Tibial nerve (tissue), 4 donors: ENCODE data around the gene SIX5. TPM values are rescaled to one million over a fixed set of nuclear protein-coding genes. Genes with fewer than 3 reads are reported as not detected.

Source experiments
- DNase-seq, 2 donors: peaks; one replicate each; pipeline ENCODE4 v3.0.0-alpha.2; 2019; ENCODE audit warnings: low spot score in 2 of 2
- H3K27ac ChIP-seq, 4 donors: fragments of 200-600 bp; sonication (generic) in 3 of 4; one replicate each; pipeline ENCODE4 v1.5.1; 2017 to 2019; ENCODE audit warnings: mild to moderate bottlenecking in 1 of 4
- H3K27me3 ChIP-seq, 2 donors: fragments of 200-600 bp; sonication (generic) in 1 of 2; one replicate each; pipeline versions ENCODE4 v1.5.1 to v1.6.0; 2017 to 2019
- H3K36me3 ChIP-seq, 3 donors: fragments of 200-600 bp; sonication (generic); one replicate each; pipeline ENCODE4 v1.5.1; 2018 to 2019
- H3K4me1 ChIP-seq, 4 donors: fragments of 200-600 bp; sonication (generic) in 3 of 4; one replicate each; pipeline ENCODE4 v1.5.1; 2017 to 2019
- H3K4me3 ChIP-seq, 4 donors: fragments of 200-600 bp; sonication (generic) in 3 of 4; one replicate each; pipeline ENCODE4 v1.5.1; 2017 to 2019; ENCODE audit warnings: mild to moderate bottlenecking in 1 of 4, moderate library complexity in 1 of 4
- H3K9me3 ChIP-seq, 4 donors: fragments of 200-600 bp; sonication (generic) in 3 of 4; one replicate each; pipeline ENCODE4 v1.5.1; 2017 to 2019
- CTCF ChIP-seq, 5 experiments: fragments of 200-600 bp in 3 of 5; fragments of 450-650 bp in 2 of 5; sonication (generic) in 3 of 5; IDR thresholded peaks; one replicate each; pipeline ENCODE4 v1.5.1; 2016 to 2019; ENCODE audit warnings: antibody characterized with exemption in 5 of 5, mild to moderate bottlenecking in 3 of 5, moderate library complexity in 2 of 5
- EP300 ChIP-seq, 2 donors: sonication (generic); formaldehyde crosslinking; IDR thresholded peaks; one replicate each; pipeline ENCODE4 v1.6.1; 2017; ENCODE audit warnings: antibody characterized with exemption in 2 of 2, mild to moderate bottlenecking in 1 of 2
- POLR2A ChIP-seq, 2 donors: fragments of 450-650 bp; IDR thresholded peaks; one replicate each; pipeline ENCODE4 v1.6.1; 2017; ENCODE audit warnings: antibody characterized with exemption in 2 of 2, mild to moderate bottlenecking in 2 of 2, moderate library complexity in 2 of 2
- WGBS, 2 donors: methylation state at CpG; one replicate each; pipeline ENCODE4 v1.1.5; 2018; 5-methylcytosine and 5-hydroxymethylcytosine counted together
- total RNA-seq, 4 donors: library from RNA; depleted of rRNA; stranded (reverse); fragments of >200 nt; gene quantifications; one replicate each; pipeline ENCODE4 v1.1.0, GENCODE V29; 2016

Gene SIX5
- total RNA-seq, 4 donors from 2014 or later, result 21.0 to 31.0 (median 22.9) TPM

DNA sequence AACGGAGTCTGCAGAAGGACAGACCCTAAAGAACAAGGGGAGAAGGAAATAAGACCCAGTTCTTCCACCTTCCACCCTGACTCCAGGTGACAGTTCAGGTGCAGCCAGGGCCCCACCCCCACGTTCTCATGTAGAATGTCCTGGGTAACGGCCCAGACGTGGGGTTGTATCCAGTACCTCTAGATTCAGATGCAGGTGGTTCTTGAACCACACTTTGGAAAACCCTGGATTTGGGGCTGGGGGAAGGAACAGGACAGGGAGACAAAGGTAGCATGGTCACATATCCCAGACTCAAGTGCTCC, 11.0 kb upstream of the SIX5 start:
- H3K27ac ChIP-seq, result peak overlapping the region in 2 of 4 donors; percentile 89 to 97
- DNase-seq, result no peak

GRCh38 chr19:45779231-45780145, 10.4 kb upstream of the SIX5 start:
- Histone ChIP-seq H3K9me3 (no peaks in the 10 kb centered on the region), H3K4me1 (peaks cover 0 to 65% (median 40%) of the 10 kb centered on the region in 4 donors), H3K27me3 (no peaks in the 10 kb centered on the region), H3K36me3 (peaks cover 0 to 32% (median 0%) of the 10 kb centered on the region in 3 donors), H3K27ac (peak overlapping the region in 2 of 4 donors; percentile 22 to 89), H3K4me3 (peak overlapping the region in 2 of 4 donors; percentile 19 to 37)
- TF ChIP-seq CTCF (IDR thresholded peaks at IDR 0.05), result peak; percentile 47 to 72 (median 56)
- no peak for TF ChIP-seq POLR2A (IDR thresholded peaks at IDR 0.05)
- DNase-seq, result peak; percentile 88 to 90
- WGBS, 2 donors, result 26 to 31% methylated on average over 46 of the region's 48 CpGs

More for the DNA sequence above, 11.0 kb upstream of the SIX5 start:
- Histone ChIP-seq H3K9me3 (no peaks in the 10 kb centered on the region), H3K4me3 (peak overlapping the region in 2 of 4 donors; percentile 19 to 37), H3K36me3 (peaks cover 0 to 30% (median 0%) of the 10 kb centered on the region in 3 donors), H3K27me3 (no peaks in the 10 kb centered on the region), H3K4me1 (peaks cover 0 to 70% (median 40%) of the 10 kb centered on the region in 4 donors)
- WGBS, 2 donors, result 35 to 73% methylated on average over 4 of the region's 4 CpGs
- TF ChIP-seq POLR2A (IDR thresholded peaks at IDR 0.05) (no peak), EP300 (IDR thresholded peaks at IDR 0.05) (no peak), CTCF (IDR thresholded peaks at IDR 0.05) (no peak)

DNA sequence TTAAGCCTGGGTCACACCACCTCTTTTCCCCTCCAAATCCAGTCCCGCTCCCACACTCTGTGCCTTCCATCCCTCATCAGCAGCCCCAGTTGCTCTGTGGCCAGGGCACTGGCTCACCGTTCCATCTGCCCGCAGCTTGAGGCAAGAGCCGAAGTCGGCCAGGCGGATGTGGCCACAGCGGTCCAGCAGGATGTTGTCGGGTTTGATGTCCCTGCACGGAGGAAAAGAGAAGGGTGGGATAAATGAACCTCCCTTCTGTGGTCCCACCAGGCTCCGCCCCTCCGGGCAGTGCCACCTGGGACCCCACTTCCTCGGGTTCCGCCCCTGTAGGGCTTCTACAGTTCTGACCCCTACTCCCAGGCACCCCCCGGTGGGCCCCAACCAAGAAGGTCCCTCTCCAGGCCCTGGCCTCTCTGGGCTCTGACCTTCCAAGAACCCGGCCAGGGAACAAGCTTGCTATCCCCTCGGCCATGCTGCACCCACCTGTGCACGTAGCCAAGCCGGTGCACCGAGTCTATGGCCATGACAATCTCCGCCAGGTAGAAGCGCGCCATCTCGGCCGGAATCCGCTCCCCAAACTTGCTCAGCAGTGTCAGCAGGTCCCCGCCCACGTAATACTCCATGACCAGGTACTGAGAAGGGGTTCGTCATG, 9.1 kb upstream of the SIX5 start:
- no peaks in the 10 kb centered on the region for H3K27me3 ChIP-seq
- WGBS, 2 donors, result 91% methylated on average over 27 of the region's 28 CpGs
- peaks cover 0 to 38% (median 0%) of the 10 kb centered on the region in 3 donors for H3K36me3 ChIP-seq
- H3K4me1 ChIP-seq, result peaks cover 0 to 52% (median 33%) of the 10 kb centered on the region in 4 donors
- H3K27ac ChIP-seq, result no peak overlapping the region
- no peaks in the 10 kb centered on the region for H3K9me3 ChIP-seq
- DNase-seq, result no peak
- TF ChIP-seq CTCF (IDR thresholded peaks at IDR 0.05), result no peak
- H3K4me3 ChIP-seq, result no peak overlapping the region

DNA sequence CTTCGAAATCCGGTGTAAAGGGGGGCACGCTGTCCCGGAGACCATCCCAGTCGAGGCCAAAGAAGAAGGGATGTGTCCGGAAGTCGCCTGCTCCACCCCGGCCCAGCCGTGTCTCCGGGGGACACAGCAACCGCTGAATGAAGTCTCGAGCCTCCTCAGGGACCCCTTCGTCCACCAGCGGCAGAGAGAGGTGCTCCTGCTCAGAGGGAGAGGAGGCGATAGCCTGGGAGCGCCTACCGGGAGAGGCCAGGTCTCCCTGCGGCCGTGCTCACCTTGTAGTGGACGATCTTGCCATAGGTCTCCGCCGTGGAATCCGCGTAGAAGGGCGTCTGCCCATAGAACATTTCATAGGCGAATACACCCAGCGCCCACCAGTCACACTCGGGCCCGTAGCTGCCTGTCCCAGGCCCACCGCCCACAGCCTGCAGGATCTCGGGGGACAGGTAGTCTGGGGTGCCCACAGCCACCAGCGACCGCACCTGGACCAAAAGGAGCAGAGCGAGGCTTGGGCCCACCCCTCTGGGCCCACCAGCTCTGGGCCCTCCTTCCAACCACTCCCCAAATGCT, 8.4 kb upstream of the SIX5 start:
- Histone ChIP-seq H3K27me3 (no peaks in the 10 kb centered on the region), H3K27ac (no peak overlapping the region), H3K9me3 (no peaks in the 10 kb centered on the region), H3K4me3 (no peak overlapping the region), H3K36me3 (peaks cover 0 to 44% (median 0%) of the 10 kb centered on the region in 3 donors), H3K4me1 (peaks cover 0 to 45% (median 29%) of the 10 kb centered on the region in 4 donors)
- no peak for TF ChIP-seq EP300 (IDR thresholded peaks at IDR 0.05)
- TF ChIP-seq CTCF (IDR thresholded peaks at IDR 0.05), result no peak
- no peak for TF ChIP-seq POLR2A (IDR thresholded peaks at IDR 0.05)
- 90 to 93% methylated on average over 15 to 34 of the region's 34 CpGs for WGBS, 2 donors
- DNase-seq, result no peak
